NCI-H146 (cell line): Measurements from ENCODE around the gene FAM118A.
A peak's percentile ranks its signal among the peaks of the same experiment; 100 is the strongest.
"Not testable (repeated sequence)": the region's sequence is repeated elsewhere in the genome, so short reads cannot be mapped to it uniquely, and the experiment has no call there.

Source experiments
- DNase-seq: peaks from one replicate; lab custom pipeline; 2025; lab: John Stamatoyannopoulos, UW

The FAM118A gene

GRCh38 chr22:45309422-45310227, at the start of gene FAM118A:
FAM118A (plus strand) TSS chr22:45309934; CDS start chr22:45322380, 12,446 bp downstream.
- DNase-seq = peak; percentile 91

- DNase-seq = not testable (repeated sequence)
Measured at GRCh38 chr22:45260395-45260759, 49.4 kb upstream of the FAM118A start.

DNA sequence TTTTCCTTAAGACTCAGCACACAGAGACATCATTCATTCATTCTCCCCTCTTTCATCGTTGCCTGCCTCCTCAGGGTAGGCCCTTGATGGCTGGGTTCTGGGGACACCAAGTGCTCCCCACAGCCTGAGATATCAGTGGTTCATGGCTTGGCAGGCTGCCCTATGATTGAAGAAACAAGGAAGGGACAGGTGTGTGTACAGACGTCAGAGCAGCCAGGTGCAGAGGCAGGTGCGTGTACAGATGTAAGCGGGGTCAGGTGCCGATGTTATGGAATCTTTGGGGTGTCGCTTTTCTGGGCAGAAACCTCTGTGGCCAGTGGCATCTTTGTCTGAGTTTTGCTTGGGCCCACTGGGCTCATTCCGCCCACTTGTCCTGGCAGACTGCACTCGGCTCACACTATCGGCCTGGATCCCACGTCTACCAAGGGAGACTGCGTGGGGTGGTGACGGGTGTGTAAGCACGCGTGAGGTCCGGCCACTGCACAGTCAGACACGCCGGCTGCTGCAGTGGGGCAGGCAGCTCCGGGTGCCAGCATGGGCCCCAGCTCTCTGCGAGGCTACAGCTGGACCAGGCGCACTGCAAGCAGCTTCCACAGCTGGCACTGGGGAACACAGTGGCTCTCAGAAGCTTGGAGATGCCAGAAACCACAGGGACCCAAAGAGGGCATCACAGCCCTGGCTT, 48.2 kb upstream of the FAM118A start:
- DNase-seq = peak; percentile 7

GRCh38 chr22:45262195-45262930, 47.4 kb upstream of the FAM118A start:
- DNase-seq = no peak

DNA sequence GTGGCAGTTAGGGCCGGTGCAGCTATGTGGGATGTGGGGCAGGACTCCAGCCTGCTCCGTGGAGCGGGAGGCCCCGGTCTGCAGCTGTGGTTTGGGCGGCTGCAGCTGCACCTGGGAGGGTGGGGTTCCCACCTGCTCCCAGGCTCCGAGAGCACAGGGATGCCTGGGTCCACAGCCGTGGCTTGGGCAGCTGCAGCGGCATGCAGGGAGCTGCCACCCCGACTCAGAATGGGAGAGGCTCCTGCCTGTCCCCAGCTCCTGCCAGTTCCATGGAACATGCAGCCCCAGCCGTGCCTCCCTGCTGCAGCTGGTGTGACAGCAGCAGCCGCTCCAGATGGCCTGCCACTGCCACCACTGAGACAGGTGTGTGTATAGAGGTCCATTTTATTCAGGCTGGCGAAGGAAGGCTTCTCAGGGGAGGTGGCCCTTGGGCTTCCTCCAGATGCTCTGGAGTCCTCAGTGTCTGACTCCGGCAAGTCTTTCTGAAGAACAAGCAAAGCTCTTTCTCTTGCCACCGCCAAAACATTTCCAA, 46.7 kb upstream of the FAM118A start:
- DNase-seq = peak; percentile 36

- peak; percentile 42 for DNase-seq
Measured at GRCh38 chr22:45263463-45264269, 46.1 kb upstream of the FAM118A start.

- no peak for DNase-seq
Measured at GRCh38 chr22:45265535-45265934, 44.2 kb upstream of the FAM118A start.

- DNase-seq = peak; percentile 80
Measured at GRCh38 chr22:45268167-45268957, 41.4 kb upstream of the FAM118A start.

- DNase-seq = peak; percentile 49
Measured at GRCh38 chr22:45268958-45269844, 40.5 kb upstream of the FAM118A start.

- DNase-seq = no peak
Measured at GRCh38 chr22:45270095-45271020, 39.4 kb upstream of the FAM118A start.

DNA sequence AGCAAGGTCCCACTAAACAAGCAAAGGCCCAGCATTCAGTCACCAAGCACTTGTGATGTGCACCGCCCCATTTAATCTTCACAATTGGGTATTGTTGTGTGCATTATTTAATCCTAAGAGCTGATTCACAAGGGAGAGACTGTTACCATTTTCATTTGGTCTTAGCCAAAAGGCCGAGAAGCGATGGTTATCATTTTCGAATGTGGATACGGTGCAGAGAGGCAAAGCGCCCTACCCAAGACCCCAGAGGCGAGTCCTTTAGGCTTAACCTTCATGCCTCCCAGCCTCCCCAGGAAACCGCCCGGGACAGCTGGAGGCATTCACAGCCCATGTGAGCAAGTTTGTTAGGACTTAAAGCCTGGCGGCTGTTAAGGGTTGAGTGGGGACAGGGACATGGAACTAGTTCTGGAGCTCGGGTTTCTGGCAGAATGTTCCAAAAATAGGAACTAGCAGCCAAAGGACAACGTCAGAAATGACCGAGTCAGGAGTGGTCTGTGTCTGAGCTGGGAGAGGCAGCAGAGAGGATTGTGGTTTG, 38.0 kb upstream of the FAM118A start:
- DNase-seq = no peak

DNA sequence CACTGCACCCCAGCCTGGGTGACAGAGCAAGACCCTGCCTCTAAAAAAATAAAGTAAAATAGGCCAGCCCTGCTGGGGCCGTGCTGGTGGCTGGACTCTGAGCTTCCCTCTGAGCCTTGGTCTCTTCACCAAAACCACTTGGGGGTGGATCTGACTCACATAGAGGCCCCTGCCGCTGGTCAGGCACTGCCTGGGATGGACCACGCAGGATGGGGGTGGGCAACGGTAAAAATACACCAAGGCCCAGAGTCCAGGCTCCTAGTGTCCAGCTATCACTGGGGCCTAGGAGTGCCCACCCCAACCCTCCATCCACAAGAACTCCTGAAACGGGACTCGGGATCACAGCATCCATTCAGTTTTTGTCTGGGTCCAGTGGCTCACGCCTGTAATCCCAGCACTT, 37.2 kb upstream of the FAM118A start:
- DNase-seq = no peak

DNA sequence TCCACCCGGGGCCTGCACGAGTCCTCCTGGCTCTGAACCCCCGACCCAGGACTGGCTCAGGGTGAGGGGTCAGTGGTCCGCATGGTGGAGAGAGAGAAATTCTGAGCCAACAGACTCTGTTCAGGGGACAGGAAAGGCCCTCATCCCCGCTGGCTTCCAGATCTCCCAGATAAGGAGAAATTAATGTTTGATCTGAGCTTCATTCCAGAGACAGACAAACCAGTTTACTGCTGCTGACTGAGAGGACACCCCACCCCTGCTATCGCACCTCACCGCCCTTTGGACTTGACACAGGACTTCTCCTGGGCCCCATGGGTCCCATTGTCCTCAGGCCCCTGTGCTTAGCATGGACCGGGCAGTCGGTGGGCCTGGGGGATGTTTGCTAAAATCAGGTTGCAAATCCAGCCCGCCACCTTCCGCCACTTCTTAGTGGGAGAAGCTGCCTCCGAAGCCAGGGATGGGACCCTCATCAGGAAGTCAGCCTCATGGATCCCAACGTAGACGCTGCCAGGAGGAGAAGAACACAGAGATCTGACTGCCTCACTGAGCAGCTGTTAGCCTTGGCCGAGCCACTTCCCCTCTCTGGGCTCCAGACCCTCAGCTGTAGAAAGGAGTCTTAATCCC, 36.2 kb upstream of the FAM118A start:
- no peak for DNase-seq

GRCh38 chr22:45276507-45277105, 33.1 kb upstream of the FAM118A start:
- no peak for DNase-seq

- not testable (repeated sequence) for DNase-seq
Measured at GRCh38 chr22:45277720-45278119, 32.0 kb upstream of the FAM118A start.

DNA sequence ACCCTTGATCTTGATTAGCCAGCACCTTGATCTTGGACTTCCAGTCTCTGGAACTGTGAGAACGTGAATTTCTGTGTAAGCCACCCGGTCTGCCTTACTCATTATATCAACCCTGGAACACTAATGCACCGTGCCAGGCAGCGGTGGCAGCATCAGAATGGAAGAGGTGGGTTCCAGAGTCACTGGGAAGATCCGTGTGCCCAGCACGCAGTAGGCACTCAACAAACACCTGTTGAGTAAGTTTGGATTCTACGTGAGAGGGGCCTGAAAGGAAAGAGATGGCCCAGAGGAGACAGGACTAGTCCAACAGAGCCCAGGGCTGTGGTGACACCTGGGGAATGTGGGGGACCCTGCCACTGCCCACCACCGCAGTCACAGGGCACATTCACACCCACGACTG, 31.6 kb upstream of the FAM118A start:
- DNase-seq = no peak

GRCh38 chr22:45280587-45280980, 29.1 kb upstream of the FAM118A start:
- DNase-seq = no peak

DNA sequence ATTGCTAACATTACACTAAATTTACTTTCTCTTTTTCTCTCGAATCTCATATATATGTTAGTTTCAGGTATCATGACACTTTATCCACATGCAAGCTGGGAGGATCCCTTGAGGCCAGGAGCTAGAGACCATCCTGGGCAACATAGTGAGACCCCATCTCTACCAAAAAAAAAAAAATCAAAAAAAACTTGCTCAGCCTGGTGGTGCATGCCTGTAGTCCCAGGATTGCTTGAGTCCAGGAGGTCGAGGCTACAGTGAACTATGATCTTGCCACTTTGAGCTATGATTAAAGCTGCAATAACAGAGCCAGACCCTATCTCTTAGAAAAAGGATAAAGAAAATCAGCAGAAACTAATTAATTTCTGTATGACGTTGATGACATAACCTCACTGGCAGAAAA, 28.7 kb upstream of the FAM118A start:
- no peak for DNase-seq
